HG02885 (cell line): ENCODE data around the gene HSD11B1L.
"Not testable (repeated sequence)": the region's sequence is repeated elsewhere in the genome, so short reads cannot be mapped to it uniquely, and the experiment has no call there.

ENCODE experiments used
- ATAC-seq: cut with Tn5 transposase; IDR thresholded peaks from one replicate; pipeline ENCODE4 v1.9.1; 2021; ENCODE audit warnings: mild to moderate bottlenecking; ENCODE audit not compliant: unreplicated experiment, poor library complexity

Gene HSD11B1L

GRCh38 chr19:5697022-5697889, 16.4 kb downstream of the HSD11B1L start:
- no peak for ATAC-seq

GRCh38 chr19:5697890-5698634, 17.2 kb downstream of the HSD11B1L start:
- ATAC-seq, result no peak

GRCh38 chr19:5698635-5699422, 18.0 kb downstream of the HSD11B1L start:
- ATAC-seq, result no peak

- ATAC-seq, result no peak
These were observed 19.7 kb downstream of the HSD11B1L start for GRCh38 chr19:5700455-5701092.

GRCh38 chr19:5702053-5702410, 21.2 kb downstream of the HSD11B1L start:
- not testable (repeated sequence) for ATAC-seq

- no peak for ATAC-seq
These were observed 23.3 kb downstream of the HSD11B1L start for GRCh38 chr19:5703819-5704818.

- no peak for ATAC-seq
These were observed 24.7 kb downstream of the HSD11B1L start for GRCh38 chr19:5705552-5705951.

GRCh38 chr19:5706876-5707573, 26.2 kb downstream of the HSD11B1L start:
- ATAC-seq, result no peak

- no peak for ATAC-seq
These were observed 27.0 kb downstream of the HSD11B1L start for GRCh38 chr19:5707576-5708575.

GRCh38 chr19:5711025-5711424, 30.2 kb downstream of the HSD11B1L start:
- ATAC-seq, result no peak

- ATAC-seq, result no peak
These were observed 30.9 kb downstream of the HSD11B1L start for GRCh38 chr19:5711713-5712161.

- no peak for ATAC-seq
These were observed 32.4 kb downstream of the HSD11B1L start for GRCh38 chr19:5713228-5713627.

- ATAC-seq, result no peak
These were observed 34.0 kb downstream of the HSD11B1L start for GRCh38 chr19:5714816-5715215.

GRCh38 chr19:5717215-5717935, 36.5 kb downstream of the HSD11B1L start:
- ATAC-seq, result no peak

GRCh38 chr19:5718037-5718578, 37.3 kb downstream of the HSD11B1L start:
- no peak for ATAC-seq

- no peak for ATAC-seq
These were observed 37.9 kb downstream of the HSD11B1L start for GRCh38 chr19:5718579-5719273.
